Heart right ventricle (tissue), 16 donors: ENCODE results near the gene MAP3K6. TPM values are rescaled to one million over a fixed set of nuclear protein-coding genes. Genes with fewer than 3 reads are reported as not detected.
A peak's percentile ranks its signal among the peaks of the same experiment; 100 is the strongest.

Source experiments
- ATAC-seq, 8 donors: fragments of 200-7000 bp; cut with Tn5 transposase; one replicate each; pipeline ENCODE4 v1.9.1; 2020; ENCODE audit warnings: mild to moderate bottlenecking in 8 of 8, moderate library complexity in 8 of 8, moderate number of reproducible peaks in 1 of 8
- DNase-seq, 2 donors: peaks; one replicate each; pipeline ENCODE4 v3.0.0-alpha.2; 2020
- H3K27ac ChIP-seq, 10 donors: fragments of 200-600 bp; sonication (generic) in 2 of 10; one replicate each; pipeline versions ENCODE4 v1.5.0 to v1.8.0; 2020 to 2022; ENCODE audit warnings: mild to moderate bottlenecking in 3 of 10
- H3K27me3 ChIP-seq, 7 donors: fragments of 200-600 bp; one replicate each; pipeline ENCODE4 v1.8.0; 2021 to 2022; ENCODE audit warnings: mild to moderate bottlenecking in 2 of 7
- H3K36me3 ChIP-seq, 9 donors: fragments of 200-600 bp; sonication (generic) in 1 of 9; one replicate each; pipeline versions ENCODE4 v1.5.0 to v1.8.0; 2020 to 2022; ENCODE audit warnings: mild to moderate bottlenecking in 2 of 9
- H3K4me1 ChIP-seq, 9 donors: fragments of 200-600 bp; sonication (generic) in 1 of 9; one replicate each; pipeline versions ENCODE4 v1.5.0 to v1.8.0; 2020 to 2022; ENCODE audit warnings: mild to moderate bottlenecking in 4 of 9
- H3K4me3 ChIP-seq, 10 donors: fragments of 200-600 bp; sonication (generic) in 2 of 10; one replicate each; pipeline versions ENCODE4 v1.5.0 to v1.8.0; 2020 to 2022; ENCODE audit warnings: mild to moderate bottlenecking in 7 of 10, moderate library complexity in 2 of 10
- H3K9me3 ChIP-seq, 11 donors: fragments of 200-600 bp in 10 of 11; sonication (generic) in 2 of 11; one replicate each; pipeline versions ENCODE4 v1.5.0 to v1.8.0; 2013 to 2022; ENCODE audit warnings: mild to moderate bottlenecking in 2 of 11, control low read depth in 1 of 11, moderate library complexity in 1 of 11
- WGBS, 2 donors: extraction: QIAGEN DNeasy Blood & Tissue Kit; methylation state at CpG; one replicate each; pipeline ENCODE4 v1.1.7; 2013; ENCODE audit warnings: inconsistent platforms in 1 of 2; 5-methylcytosine and 5-hydroxymethylcytosine counted together
- intact Hi-C, 10 donors: fragments of 100-400 bp; cut with DNase I; formaldehyde crosslinking; loops; one replicate each; pipeline versions ENCODE4 v1.11.1 to v1.14.2; 2022
- polyA plus RNA-seq, 2 donors: library from polyadenylated mRNA; stranded (reverse); fragments of 200-250 nt; gene quantifications; one replicate each; pipeline ENCODE4 v1.2.3, GENCODE V29; 2013
- total RNA-seq, 10 donors: library from RNA; stranded (reverse); fragmentation: NEBNext Ultra II Directional in 3 of 10; extraction: Animal tissue kit (Norgen Biotek cat#: 25700) in 3 of 10; gene quantifications; one replicate each; pipeline versions ENCODE4 v1.2.1 to v1.2.4, GENCODE V29; 2021 to 2023
- TF ChIP-seq, protein P1 (sequence below), 9 donors: fragments of 200-600 bp; sonication (generic) in 2 of 9; IDR thresholded peaks; one replicate each; pipeline versions ENCODE4 v1.5.0 to v1.8.0; 2021 to 2022; ENCODE audit warnings: antibody characterized with exemption in 9 of 9, mild to moderate bottlenecking in 5 of 9, moderate library complexity in 1 of 9
- donor health status: Arrhythmogenic right ventricular cardiomyopathy.
- donor health status: ischemic (EF 13 %, LVEDD 7.1; RV severe dilation, severe dysfunction).
- donor health status: healthy with polysubstance abuse.
- donor health status: DM: no; HTN: yes; CAD: no.
- donor health status: DM: no; HTN: no; CAD: no.
- donor health status: ischemic (EF 25% LVEDD 6.9; RV normal size, moderate dysfunction).
- donor health status: ischemic (EF 25% LVEDD 5.7; RV mildly dilated, moderate dysfunction).
- donor health status: healthy.
- donor health status: DM: yes; HTN: yes; CAD: no.
- donor health status: Ischemic cardiomyopathy.
- donor health status: ischemic (EF 35%, LVEDD 5.7; RV mildly dilated, moderate dysfunction).
- donor health status: nonischemic (EF 11% LVEDD 7.7; RV severe dilation, severe dysfunction).
- donor health status: DM: yes; HTN: yes; CAD: no.
- donor health status: PGD.
- donor health status: ischemic (EF 29% LVEDD 5.4; RV normal size, mild dysfunction).
- donor health status: nonischemic (EF 23%, LVEDD 6.1; RV moderate dilation, normal function).

The MAP3K6 gene
- total and polyA plus RNA-seq, 12 donors: 18.6 to 179 (median 30.4) TPM

GRCh38 chr1:27349784-27350662, 16.7 kb downstream of the MAP3K6 start:
- H3K9me3 ChIP-seq: no peaks in the 10 kb centered on the region
- intact Hi-C loops: loop anchor here in 2 of 10 donors (10.0 kb wide), 1 partner anchor 45 kb away; no protein-coding TSS in a partner anchor
- DNase-seq: peak; percentile 57 to 69
- H3K36me3 ChIP-seq: peaks cover 0 to 33% (median 2%) of the 10 kb centered on the region in 9 donors
- TF ChIP-seq, protein P1, sequence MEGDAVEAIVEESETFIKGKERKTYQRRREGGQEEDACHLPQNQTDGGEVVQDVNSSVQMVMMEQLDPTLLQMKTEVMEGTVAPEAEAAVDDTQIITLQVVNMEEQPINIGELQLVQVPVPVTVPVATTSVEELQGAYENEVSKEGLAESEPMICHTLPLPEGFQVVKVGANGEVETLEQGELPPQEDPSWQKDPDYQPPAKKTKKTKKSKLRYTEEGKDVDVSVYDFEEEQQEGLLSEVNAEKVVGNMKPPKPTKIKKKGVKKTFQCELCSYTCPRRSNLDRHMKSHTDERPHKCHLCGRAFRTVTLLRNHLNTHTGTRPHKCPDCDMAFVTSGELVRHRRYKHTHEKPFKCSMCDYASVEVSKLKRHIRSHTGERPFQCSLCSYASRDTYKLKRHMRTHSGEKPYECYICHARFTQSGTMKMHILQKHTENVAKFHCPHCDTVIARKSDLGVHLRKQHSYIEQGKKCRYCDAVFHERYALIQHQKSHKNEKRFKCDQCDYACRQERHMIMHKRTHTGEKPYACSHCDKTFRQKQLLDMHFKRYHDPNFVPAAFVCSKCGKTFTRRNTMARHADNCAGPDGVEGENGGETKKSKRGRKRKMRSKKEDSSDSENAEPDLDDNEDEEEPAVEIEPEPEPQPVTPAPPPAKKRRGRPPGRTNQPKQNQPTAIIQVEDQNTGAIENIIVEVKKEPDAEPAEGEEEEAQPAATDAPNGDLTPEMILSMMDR (IDR thresholded peaks at IDR 0.05): no peak
- peak; percentile 55 to 81 (median 68) for ATAC-seq
- H3K27ac ChIP-seq: no peak overlapping the region
- H3K4me3 ChIP-seq: peak overlapping the region in 9 of 10 donors; percentile 29 to 59 (median 48)
- no peaks in the 10 kb centered on the region for H3K27me3 ChIP-seq
- H3K4me1 ChIP-seq: peaks cover 14 to 31% (median 26%) of the 10 kb centered on the region in 9 donors
- WGBS, 2 donors: 8% methylated on average over 78 to 84 of the region's 84 CpGs

GRCh38 chr1:27348861-27349783, 17.6 kb downstream of the MAP3K6 start:
- ATAC-seq (peak; percentile 13 to 42 (median 20)), DNase-seq (no peak)
- Histone ChIP-seq H3K4me1 (peaks cover 14 to 31% (median 26%) of the 10 kb centered on the region in 9 donors), H3K4me3 (peak overlapping the region in 9 of 10 donors; percentile 29 to 59 (median 48)), H3K9me3 (no peaks in the 10 kb centered on the region), H3K27me3 (no peaks in the 10 kb centered on the region), H3K36me3 (peaks cover 0 to 27% (median 0%) of the 10 kb centered on the region in 9 donors), H3K27ac (no peak overlapping the region)
- TF ChIP-seq, protein P1 (IDR thresholded peaks at IDR 0.05): no peak
- 22 to 25% methylated on average over 40 to 51 of the region's 51 CpGs for WGBS, 2 donors
- intact Hi-C loops: no loop called here

GRCh38 chr1:27346991-27347624, 19.7 kb downstream of the MAP3K6 start:
- H3K27ac ChIP-seq: no peak overlapping the region
- TF ChIP-seq, protein P1 (IDR thresholded peaks at IDR 0.05): no peak
- intact Hi-C loops: no loop called here

More at GRCh38 chr1:27346991-27347624, 19.7 kb downstream of the MAP3K6 start:
- DNase-seq: no peak
- Histone ChIP-seq H3K9me3 (no peaks in the 10 kb centered on the region), H3K4me3 (no peak overlapping the region), H3K4me1 (peaks cover 14 to 48% (median 30%) of the 10 kb centered on the region in 9 donors), H3K27me3 (no peaks in the 10 kb centered on the region), H3K36me3 (peaks cover 0 to 14% (median 0%) of the 10 kb centered on the region in 9 donors)
- ATAC-seq: no peak
- 87 to 89% methylated on average over 14 of the region's 14 CpGs for WGBS, 2 donors
